Fibroblast of lung (primary cell): ENCODE measurements around the gene EEPD1. TPM values are rescaled to one million over a fixed set of nuclear protein-coding genes. Genes with fewer than 3 reads are reported as not detected.

ENCODE experiments used
- DNase-seq, 2 donors: peaks; one replicate each; pipeline versions ENCODE4 v3.0.0 to v3.0.0-alpha.2; 2010; ENCODE audit warnings: low read depth in 2 of 2
- H2AFZ ChIP-seq: 2 replicates; pipeline ENCODE4 v1.5.1; 2012; ENCODE audit warnings: low read length, control low read depth, inconsistent platforms
- H3K27ac ChIP-seq: 2 replicates; pipeline ENCODE4 v1.5.1; 2011; ENCODE audit warnings: low read length, control low read depth; ENCODE audit not compliant: insufficient read depth
- H3K27me3 ChIP-seq: 2 replicates; pipeline ENCODE4 v1.5.1; 2011; ENCODE audit warnings: mild to moderate bottlenecking, low read length; ENCODE audit not compliant: control insufficient read depth, insufficient read depth
- H3K36me3 ChIP-seq: 2 replicates; pipeline ENCODE4 v1.5.1; 2011; ENCODE audit warnings: low read length; ENCODE audit not compliant: control insufficient read depth, insufficient read depth
- H3K4me1 ChIP-seq: 2 replicates; pipeline ENCODE4 v1.5.1; 2011; ENCODE audit warnings: low read length; ENCODE audit not compliant: control insufficient read depth, insufficient read depth; ENCODE audit errors: extremely low read depth
- H3K4me2 ChIP-seq: 2 replicates; pipeline ENCODE4 v1.5.1; 2011; ENCODE audit warnings: low read length, control low read depth; ENCODE audit not compliant: insufficient read depth; ENCODE audit errors: extremely low read depth
- H3K4me3 ChIP-seq, 4 experiments: fragments of 200-600 bp in 1 of 4; sonication (generic) in 1 of 4; replicated peaks in 1 of 4; 2 replicates each; pipeline ENCODE4 v1.5.1; 2011 to 2016; ENCODE audit warnings: low read length in 4 of 4, low read depth in 3 of 4, mild to moderate bottlenecking in 3 of 4, control low read depth in 2 of 4, inconsistent platforms in 1 of 4, mixed read lengths in 1 of 4; ENCODE audit not compliant: insufficient read depth in 1 of 4; ENCODE audit errors: control extremely low read depth in 1 of 4
- H3K79me2 ChIP-seq: 2 replicates; pipeline ENCODE4 v1.5.1; 2012; ENCODE audit warnings: mild to moderate bottlenecking, low read length, inconsistent platforms; ENCODE audit not compliant: control insufficient read depth, insufficient read depth
- H3K9ac ChIP-seq: 2 replicates; pipeline ENCODE4 v1.5.1; 2011; ENCODE audit warnings: mild to moderate bottlenecking, low read length, control low read depth; ENCODE audit not compliant: insufficient read depth
- H3K9me3 ChIP-seq: 2 replicates; pipeline ENCODE4 v1.5.1; 2012; ENCODE audit warnings: low read depth, low read length; ENCODE audit not compliant: control insufficient read depth, insufficient read depth
- H4K20me1 ChIP-seq: 2 replicates; pipeline ENCODE4 v1.5.1; 2011; ENCODE audit warnings: low read length; ENCODE audit not compliant: control insufficient read depth, insufficient read depth; ENCODE audit errors: extremely low read depth
- CTCF ChIP-seq, 2 donors: IDR thresholded peaks in 1 of 2; conservative IDR thresholded peaks in 1 of 2; 1 replicate in 1 of 2; 2 replicates in 1 of 2; pipeline ENCODE4 v1.5.1; 2011 to 2012; ENCODE audit warnings: low read length in 2 of 2, control low read depth in 1 of 2, inconsistent platforms in 1 of 2, low read depth in 1 of 2, mild to moderate bottlenecking in 1 of 2
- EZH2 ChIP-seq: IDR thresholded peaks from 2 replicates; pipeline ENCODE4 v1.5.1; 2012; ENCODE audit warnings: low read length, control low read depth, mild to moderate bottlenecking; ENCODE audit errors: missing control alignments
- polyA plus RNA-seq, 2 donors: library from polyadenylated mRNA; depleted of rRNA in 1 of 2; stranded (reverse) in 1 of 2; unstranded in 1 of 2; fragments of >200 nt; gene quantifications; 2 replicates each; pipeline ENCODE4 v1.2.1, GENCODE V29; 2011 to 2012; ENCODE audit warnings: missing spikeins in 1 of 2
- total RNA-seq: library from RNA; depleted of rRNA; stranded (reverse); fragments of >200 nt; gene quantifications from 2 replicates; pipeline ENCODE4 v1.2.1, GENCODE V29; 2014

Gene EEPD1
- total and polyA plus RNA-seq, 2 donors (not counting 1 experiment from before 2014, with no cell fraction given), result 8.4 to 15.9 TPM

- Histone ChIP-seq H3K27me3 (no peaks in the 10 kb centered on the region), H3K79me2 (no peaks in the 10 kb centered on the region), H3K9ac (no peak overlapping the region), H3K9me3 (no peaks in the 10 kb centered on the region), H2AFZ (no peak overlapping the region), H3K4me2 (no peak overlapping the region), H3K36me3 (no peaks in the 10 kb centered on the region), H3K4me3 (no peak overlapping the region), H4K20me1 (no peaks in the 10 kb centered on the region), H3K4me1 (peaks cover 5% of the 10 kb centered on the region), H3K27ac (no peak overlapping the region)
- TF ChIP-seq CTCF (conservative IDR thresholded peaks at IDR 0.05 in 1 of 2, IDR thresholded peaks at IDR 0.05 in 1 of 2; ENCODE audit: low read depth in 1 of 2, low read length in 2 of 2), result no peak
- no peak for TF ChIP-seq EZH2
- DNase-seq, result no peak
Measured at GRCh38 chr7:36132012-36132411, 21.0 kb upstream of the EEPD1 start.

- Histone ChIP-seq H3K4me2 (no peak overlapping the region), H3K79me2 (no peaks in the 10 kb centered on the region), H3K27me3 (peaks cover 5% of the 10 kb centered on the region), H3K9ac (no peak overlapping the region), H3K4me1 (no peaks in the 10 kb centered on the region), H2AFZ (no peak overlapping the region), H3K27ac (no peak overlapping the region), H4K20me1 (no peaks in the 10 kb centered on the region), H3K9me3 (no peaks in the 10 kb centered on the region), H3K4me3 (no peak overlapping the region), H3K36me3 (no peaks in the 10 kb centered on the region)
- TF ChIP-seq EZH2, result no peak
- TF ChIP-seq CTCF (conservative IDR thresholded peaks at IDR 0.05 in 1 of 2, IDR thresholded peaks at IDR 0.05 in 1 of 2; ENCODE audit: low read depth in 1 of 2, low read length in 2 of 2), result no peak
- no peak for DNase-seq
Measured at GRCh38 chr7:36135700-36136099, 17.4 kb upstream of the EEPD1 start.

GRCh38 chr7:36137258-36137657, 15.8 kb upstream of the EEPD1 start:
- Histone ChIP-seq H3K27ac (no peak overlapping the region), H3K79me2 (no peaks in the 10 kb centered on the region), H3K9ac (no peak overlapping the region), H3K4me1 (no peaks in the 10 kb centered on the region), H3K4me3 (no peak overlapping the region), H2AFZ (no peak overlapping the region), H3K4me2 (no peak overlapping the region), H4K20me1 (no peaks in the 10 kb centered on the region), H3K27me3 (peaks cover 5% of the 10 kb centered on the region), H3K9me3 (no peaks in the 10 kb centered on the region), H3K36me3 (no peaks in the 10 kb centered on the region)
- no peak for TF ChIP-seq EZH2
- TF ChIP-seq CTCF (conservative IDR thresholded peaks at IDR 0.05 in 1 of 2, IDR thresholded peaks at IDR 0.05 in 1 of 2; ENCODE audit: low read depth in 1 of 2, low read length in 2 of 2), result no peak
- DNase-seq, result no peak
